NOMO-1 treated with dmso at 0.1 percent for 144 hours (cell line): Measurements from ENCODE around the gene REG3A.

Source experiments
- DNase-seq: peaks from one replicate; lab custom pipeline; 2025; ENCODE audit not compliant: unreplicated experiment; lab: John Stamatoyannopoulos, UW

The REG3A gene

DNA sequence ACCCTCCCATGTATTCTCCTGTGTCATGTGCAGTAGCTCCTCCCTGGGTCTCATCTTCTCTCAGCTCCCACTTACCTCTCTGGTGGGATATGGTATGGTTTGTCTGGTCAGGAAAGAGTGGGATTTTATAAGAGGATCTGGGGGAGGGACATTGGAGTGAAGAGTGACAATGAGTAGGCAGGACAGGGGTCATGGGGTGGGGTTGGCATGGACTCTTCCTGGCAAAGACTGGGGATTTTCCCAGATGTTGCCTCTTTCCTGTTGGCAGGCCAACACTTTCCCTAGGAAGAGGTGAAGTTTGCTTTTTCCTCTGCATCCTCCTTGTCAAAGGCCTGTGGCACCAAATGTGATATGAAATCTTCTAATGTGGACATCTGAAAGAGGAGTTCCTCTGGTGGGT lies at the start of gene REG3A:
TSS of gene REG3A (minus strand) at position 101 of the 400 bp plus-strand sequence. CDS start 348 bp downstream, outside the sequence.
- no peak for DNase-seq

GRCh38 chr2:79200762-79201161 lies 41.2 kb upstream of the REG3A start:
- no peak for DNase-seq

GRCh38 chr2:79191816-79192215 lies 32.3 kb upstream of the REG3A start:
- DNase-seq: no peak

DNA sequence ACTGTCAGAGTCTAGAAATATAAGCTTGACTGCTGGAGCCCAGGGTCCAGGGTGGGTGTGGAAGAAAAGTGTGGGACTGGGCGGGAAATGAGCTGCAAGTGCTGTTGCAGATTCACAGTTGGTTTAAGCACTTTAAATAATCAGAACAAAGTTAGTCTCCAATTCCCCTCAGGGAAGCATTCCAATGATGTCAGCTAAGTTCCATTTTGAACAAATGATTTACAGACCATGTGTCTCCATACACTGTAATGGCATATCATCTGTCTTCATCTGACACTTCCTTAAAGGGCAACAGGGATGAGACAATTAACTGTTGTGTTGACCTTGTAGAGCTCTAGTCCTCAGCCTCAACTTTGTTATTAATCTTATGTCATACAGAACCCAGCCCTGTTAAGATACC lies 31.5 kb upstream of the REG3A start:
- DNase-seq: no peak

- DNase-seq: no peak
Observed at GRCh38 chr2:79189465-79189864, 29.9 kb upstream of the REG3A start.

GRCh38 chr2:79181617-79182016 lies 22.1 kb upstream of the REG3A start:
- DNase-seq: no peak

DNA sequence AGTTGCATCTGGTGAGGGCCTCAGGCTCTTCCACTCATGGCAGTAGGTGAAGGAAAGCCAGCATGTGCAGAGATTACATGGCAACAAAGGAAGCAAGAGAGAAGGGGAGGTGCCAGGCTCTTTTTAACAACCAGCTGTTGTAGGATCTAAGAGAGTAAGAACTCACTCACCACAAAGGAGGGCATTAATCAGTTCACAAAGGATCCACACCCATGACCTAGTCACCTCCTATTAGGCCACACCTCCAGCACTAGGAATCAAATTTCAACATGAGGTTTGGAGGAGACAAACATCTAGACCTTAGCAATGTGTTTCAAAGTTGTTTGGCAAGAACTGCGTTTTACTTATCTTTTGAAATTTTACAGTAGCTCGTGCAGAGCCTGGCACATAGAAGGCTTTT lies 20.5 kb upstream of the REG3A start:
- no peak for DNase-seq

DNA sequence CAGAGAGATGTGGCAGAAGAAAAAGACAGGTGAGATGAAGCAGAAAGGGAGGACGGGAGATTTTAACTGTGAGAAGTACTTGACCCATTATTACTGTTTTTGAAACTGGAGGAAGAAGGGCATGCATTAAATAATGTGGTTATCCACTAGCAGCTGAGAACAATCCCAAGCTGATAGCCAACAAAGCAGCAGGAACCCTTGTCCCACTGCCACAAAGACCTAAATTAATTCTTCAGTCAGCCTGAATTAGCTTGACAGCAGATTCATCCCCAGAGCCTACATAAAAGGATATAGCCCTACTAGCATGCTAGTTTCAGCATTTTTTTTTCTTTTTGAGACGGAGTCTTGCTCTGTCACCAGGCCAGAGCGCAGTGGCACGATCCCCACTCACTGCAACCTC lies 19.5 kb upstream of the REG3A start:
- no peak for DNase-seq

DNA sequence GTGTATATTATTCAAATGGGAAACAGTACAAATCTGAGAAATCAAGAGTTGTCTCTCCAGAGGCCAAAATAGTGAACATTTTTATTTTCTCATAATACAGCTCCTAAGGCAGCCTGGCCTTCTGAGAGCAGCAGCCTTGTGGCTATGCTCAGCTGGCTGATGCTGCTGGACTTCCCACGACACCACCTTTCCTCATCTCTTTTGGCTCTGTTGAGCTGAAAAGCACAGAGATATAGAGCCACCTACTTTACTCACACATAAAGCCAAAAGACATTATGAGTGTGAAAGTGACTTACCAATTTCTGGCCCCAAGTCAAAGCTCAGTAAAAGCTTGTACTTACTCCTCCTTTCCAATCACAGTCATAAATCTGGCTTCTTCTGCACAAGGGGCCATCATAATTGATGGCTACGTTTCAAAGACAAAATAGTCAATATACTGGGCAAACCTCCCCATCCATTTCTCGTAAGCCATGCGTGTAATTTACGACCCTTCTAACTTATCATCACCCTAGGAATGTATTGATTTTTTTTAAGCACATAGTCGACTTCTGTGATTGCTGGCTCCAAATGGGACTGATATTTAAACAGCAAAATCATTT lies 18.6 kb upstream of the REG3A start:
- DNase-seq: no peak

DNA sequence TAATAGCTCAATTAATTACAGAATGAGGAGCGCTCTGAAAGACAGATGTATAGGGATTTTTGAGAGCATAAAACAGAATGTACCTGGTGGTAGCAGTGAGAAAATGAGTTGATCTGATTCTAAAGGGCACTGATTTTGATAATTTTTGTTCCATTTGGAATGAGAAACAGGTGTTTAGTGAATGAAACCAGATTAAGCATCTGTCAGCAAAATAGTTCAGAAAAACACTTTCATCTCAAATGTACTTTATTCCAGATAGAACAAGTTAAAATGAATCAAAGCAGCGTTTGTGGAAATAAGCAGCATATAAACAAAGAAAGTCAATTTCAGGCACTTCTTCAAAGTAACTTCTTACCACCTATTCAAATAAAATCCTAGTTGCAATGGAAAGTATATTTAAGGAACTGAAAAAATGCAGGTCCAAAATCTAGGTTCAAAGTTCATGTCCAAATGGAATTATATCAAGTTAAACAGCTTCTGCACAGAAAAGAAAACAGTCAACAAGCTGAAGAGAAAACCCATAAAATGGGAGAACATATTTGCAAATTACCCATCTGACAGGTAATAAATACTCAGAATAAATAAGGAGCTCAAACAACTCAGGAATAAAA lies 11.9 kb upstream of the REG3A start:
- no peak for DNase-seq

GRCh38 chr2:79162801-79163200 lies 3.2 kb upstream of the REG3A start:
- no peak for DNase-seq

DNA sequence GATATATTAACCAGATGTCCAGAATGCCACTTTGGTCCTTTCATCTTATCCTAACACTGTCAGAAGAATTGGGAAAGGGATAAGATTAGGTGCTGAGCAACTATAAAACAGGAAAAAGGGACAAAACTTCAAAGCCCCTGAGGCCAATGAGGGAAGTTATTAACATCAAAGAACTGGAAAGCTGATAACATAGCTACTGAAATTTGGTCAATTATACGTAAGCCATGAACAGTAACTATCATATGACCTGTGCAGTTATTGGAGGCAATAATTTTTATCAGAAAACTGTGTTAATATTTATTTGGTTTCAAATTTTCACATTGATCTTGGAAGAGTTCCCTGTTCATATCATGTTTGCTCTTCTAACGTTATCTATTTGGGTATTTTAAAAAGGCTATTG lies 2.6 kb upstream of the REG3A start:
- DNase-seq: no peak

DNA sequence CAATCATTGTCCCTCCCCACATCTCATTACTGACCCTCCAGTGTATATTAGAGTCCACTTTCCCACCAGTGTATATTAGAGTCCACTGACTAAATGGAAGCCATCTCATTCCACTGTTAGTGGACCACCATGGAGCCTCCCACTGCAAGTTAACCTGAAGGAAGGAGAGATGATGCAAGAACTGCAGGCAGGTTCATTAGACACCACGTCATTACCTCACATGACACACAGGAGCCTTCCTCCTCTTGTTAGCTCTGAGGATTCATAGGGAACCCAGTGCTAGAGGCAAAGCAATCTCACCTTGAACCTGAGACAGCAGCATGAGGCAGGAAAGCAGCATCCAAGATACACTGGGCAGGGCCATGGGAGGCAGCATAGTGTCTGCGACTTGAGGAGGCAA lies 523 bp downstream of the REG3A start:
- DNase-seq: no peak

DNA sequence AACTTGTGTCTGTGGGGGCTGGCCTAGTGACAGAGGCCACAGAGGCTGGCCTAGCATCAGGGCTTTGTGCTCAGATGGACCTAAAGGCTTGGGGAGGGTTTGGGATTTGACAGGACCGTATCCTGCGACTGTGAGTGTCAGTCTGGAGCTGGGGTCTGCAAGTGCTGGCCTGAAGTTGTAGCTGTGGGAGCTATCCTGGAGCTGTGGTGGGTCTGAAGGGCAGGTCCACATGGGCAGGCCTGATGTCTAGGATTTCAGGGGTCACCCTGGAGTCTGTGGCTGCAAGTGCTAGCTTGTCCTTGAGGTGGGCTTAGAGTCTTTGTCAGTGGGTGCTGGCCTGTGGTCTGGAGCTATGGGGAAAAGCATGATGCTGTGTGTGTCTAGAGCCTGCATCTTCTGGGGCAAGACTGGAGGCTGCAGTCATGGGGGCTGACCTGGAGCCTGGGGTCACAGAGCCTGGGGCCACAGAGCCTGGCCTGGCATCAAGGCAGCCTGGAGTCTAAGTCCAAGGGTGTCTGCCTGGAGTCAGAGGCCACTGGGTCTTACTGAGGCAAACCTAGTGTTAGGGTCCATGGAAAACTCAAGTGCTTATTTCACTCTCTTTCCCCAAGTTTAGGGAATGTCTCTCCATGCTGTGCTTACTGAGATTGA lies 3.6 kb downstream of the REG3A start:
- DNase-seq: no peak

GRCh38 chr2:79139423-79139822 lies 20.1 kb downstream of the REG3A start:
- no peak for DNase-seq

- no peak for DNase-seq
Observed at GRCh38 chr2:79138385-79138784, 21.2 kb downstream of the REG3A start.

DNA sequence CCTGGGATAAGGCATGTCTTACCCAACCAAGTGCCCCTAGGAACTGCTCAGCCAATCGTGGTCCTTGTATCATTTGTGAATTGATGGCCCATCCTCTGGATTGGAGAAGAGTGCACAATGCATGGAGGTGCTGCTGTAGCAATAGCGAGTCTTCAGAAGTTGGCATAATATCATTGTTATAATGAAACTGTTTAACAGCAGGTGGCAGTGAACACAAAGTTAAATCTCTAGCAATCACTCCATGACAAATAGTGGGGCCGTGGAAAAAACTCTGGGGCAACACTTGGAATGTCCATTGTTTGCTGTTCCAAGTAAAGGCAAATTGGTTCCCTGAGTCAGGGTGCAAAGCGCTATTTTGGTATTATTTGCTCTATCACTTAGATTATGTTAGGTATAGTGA lies 27.9 kb downstream of the REG3A start:
- DNase-seq: no peak

GRCh38 chr2:79129804-79130203 lies 29.7 kb downstream of the REG3A start:
- no peak for DNase-seq

DNA sequence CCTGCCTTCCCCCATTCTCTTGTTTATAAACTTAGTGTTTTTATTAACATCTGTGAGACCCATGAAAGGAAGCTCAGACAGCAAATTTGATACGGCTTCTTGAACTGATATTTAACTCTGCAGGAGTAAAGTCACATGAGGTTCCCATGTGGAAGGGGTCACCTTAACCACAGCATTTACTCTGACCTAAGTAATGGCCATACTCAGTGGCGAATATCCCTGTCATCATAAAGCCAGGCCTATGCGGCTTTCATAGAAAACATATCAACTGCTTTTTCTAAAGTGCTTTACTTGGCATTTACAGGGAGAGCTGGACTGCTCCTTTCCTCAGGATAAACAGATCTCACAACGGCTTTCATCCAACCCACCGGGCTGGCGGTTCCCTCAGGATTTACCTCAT lies 30.3 kb downstream of the REG3A start:
- DNase-seq: no peak

- no peak for DNase-seq
Observed at GRCh38 chr2:79128406-79128805, 31.1 kb downstream of the REG3A start.

GRCh38 chr2:79125721-79125985 lies 33.9 kb downstream of the REG3A start:
- no peak for DNase-seq

DNA sequence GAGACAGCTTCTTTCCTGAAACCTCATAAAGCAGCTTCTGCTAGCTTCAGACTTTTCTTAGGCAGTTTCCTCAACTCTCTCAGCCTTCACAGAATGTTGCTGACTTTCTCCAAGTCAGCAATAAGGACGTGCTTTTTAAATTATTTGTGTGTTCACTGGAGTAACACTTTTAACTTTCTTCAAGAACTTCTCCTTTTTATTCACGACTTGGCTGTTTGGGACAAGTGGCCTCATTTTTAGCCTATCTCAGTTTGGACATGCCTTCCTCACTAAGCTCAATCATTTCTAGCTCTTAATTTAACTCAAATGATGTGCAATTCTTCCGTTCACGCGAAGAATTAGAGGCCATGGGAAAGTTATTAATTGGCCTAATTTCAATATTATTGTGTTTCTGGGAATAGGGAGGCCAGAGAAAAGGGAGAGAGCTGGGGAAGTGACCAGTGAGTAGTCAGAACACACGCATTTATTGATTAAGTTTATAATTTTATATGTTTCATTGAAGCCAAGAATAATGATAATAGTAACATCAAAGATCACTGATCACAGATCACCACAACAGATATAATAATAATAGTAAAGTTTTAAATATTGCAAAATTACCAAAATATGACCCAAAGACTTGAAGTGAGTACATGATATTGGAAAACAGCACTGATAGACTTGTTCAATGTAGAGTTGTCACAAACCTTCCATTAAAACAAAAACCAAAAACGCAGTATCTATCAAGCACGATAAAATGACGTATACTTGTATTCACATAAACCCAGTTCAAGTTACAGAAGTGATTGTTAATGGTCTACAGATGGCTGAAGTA lies 34.4 kb downstream of the REG3A start:
- DNase-seq: no peak
